Neuron (in vitro differentiated cells): ENCODE results near the gene BANF2.
A peak's percentile ranks its signal among the peaks of the same experiment; 100 is the strongest.

ENCODE experiments used
- H2AFZ ChIP-seq: one replicate; pipeline ENCODE4 v1.6.1; 2013; ENCODE audit warnings: low read depth, mild to moderate bottlenecking, inconsistent platforms, low read length, moderate library complexity
- H3K27me3 ChIP-seq: one replicate; pipeline ENCODE4 v1.6.1; 2013; ENCODE audit warnings: low read length; ENCODE audit not compliant: insufficient read depth
- H3K36me3 ChIP-seq: one replicate; pipeline ENCODE4 v1.6.1; 2013; ENCODE audit warnings: low read length; ENCODE audit not compliant: insufficient read depth
- H3K4me1 ChIP-seq: one replicate; pipeline ENCODE4 v1.6.1; 2013; ENCODE audit warnings: low read length; ENCODE audit not compliant: insufficient read depth
- H3K4me3 ChIP-seq: 2 replicates; pipeline ENCODE4 v1.5.1; 2013; ENCODE audit warnings: mild to moderate bottlenecking, low read length, moderate library complexity
- H3K9me3 ChIP-seq: one replicate; pipeline ENCODE4 v1.6.1; 2013; ENCODE audit warnings: low read length

BANF2 gene

GRCh38 chr20:17669306-17669931, 30.3 kb upstream of the BANF2 start:
- Histone ChIP-seq H3K36me3 (no peaks in the 10 kb centered on the region), H3K4me3 (no peak overlapping the region), H3K27me3 (no peaks in the 10 kb centered on the region), H3K4me1 (no peaks in the 10 kb centered on the region), H2AFZ (no peak overlapping the region), H3K9me3 (no peaks in the 10 kb centered on the region)

DNA sequence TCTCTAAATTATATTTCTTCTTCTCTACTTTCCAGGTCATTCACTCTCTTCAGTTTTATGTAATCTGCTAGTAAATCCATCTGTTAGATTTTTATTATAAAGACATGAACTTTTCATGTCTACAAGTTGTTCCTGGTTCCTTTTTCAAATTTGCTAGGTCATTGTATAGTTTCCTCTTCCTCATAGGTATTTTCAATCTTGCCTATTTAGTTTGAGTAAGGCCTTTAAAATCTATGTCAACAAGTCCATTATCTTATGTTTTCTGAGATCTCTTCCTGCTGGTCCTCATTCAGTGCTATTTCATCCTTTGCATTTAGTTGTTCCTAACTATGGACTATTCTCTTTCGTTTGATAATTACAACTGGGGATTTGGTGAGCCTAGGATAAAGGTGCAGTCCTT, 28.8 kb upstream of the BANF2 start:
- no peaks in the 10 kb centered on the region for H3K9me3 ChIP-seq
- no peak overlapping the region for H3K4me3 ChIP-seq
- no peaks in the 10 kb centered on the region for H3K4me1 ChIP-seq
- H3K36me3 ChIP-seq, result no peaks in the 10 kb centered on the region
- no peaks in the 10 kb centered on the region for H3K27me3 ChIP-seq
- no peak overlapping the region for H2AFZ ChIP-seq

DNA sequence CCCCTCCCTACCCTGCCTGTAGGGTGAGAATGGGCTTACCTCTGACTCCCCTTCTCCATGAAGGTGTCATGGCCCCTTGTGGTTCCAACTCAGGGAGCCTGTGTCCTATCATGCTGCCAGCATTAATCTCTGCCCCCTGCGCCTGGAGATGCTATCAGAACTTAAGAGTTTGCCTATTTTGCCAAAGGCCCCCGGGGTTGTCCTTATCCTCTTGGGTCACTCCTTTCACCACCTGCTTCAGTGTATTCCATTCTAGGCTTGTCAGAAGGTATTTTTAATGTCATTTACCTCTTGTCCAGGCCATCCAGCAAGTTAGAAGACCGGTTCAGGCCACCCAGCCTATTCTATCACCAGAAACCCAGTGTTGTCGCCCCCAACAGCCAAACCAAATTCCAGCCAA, 28.2 kb upstream of the BANF2 start:
- Histone ChIP-seq H3K9me3 (no peaks in the 10 kb centered on the region), H2AFZ (no peak overlapping the region), H3K27me3 (no peaks in the 10 kb centered on the region), H3K4me3 (no peak overlapping the region), H3K4me1 (no peaks in the 10 kb centered on the region), H3K36me3 (no peaks in the 10 kb centered on the region)

GRCh38 chr20:17673084-17673483, 26.7 kb upstream of the BANF2 start:
- H3K27me3 ChIP-seq, result no peaks in the 10 kb centered on the region
- H3K4me3 ChIP-seq, result no peak overlapping the region
- no peaks in the 10 kb centered on the region for H3K36me3 ChIP-seq
- H3K4me1 ChIP-seq, result no peaks in the 10 kb centered on the region
- H2AFZ ChIP-seq, result no peak overlapping the region
- no peaks in the 10 kb centered on the region for H3K9me3 ChIP-seq

DNA sequence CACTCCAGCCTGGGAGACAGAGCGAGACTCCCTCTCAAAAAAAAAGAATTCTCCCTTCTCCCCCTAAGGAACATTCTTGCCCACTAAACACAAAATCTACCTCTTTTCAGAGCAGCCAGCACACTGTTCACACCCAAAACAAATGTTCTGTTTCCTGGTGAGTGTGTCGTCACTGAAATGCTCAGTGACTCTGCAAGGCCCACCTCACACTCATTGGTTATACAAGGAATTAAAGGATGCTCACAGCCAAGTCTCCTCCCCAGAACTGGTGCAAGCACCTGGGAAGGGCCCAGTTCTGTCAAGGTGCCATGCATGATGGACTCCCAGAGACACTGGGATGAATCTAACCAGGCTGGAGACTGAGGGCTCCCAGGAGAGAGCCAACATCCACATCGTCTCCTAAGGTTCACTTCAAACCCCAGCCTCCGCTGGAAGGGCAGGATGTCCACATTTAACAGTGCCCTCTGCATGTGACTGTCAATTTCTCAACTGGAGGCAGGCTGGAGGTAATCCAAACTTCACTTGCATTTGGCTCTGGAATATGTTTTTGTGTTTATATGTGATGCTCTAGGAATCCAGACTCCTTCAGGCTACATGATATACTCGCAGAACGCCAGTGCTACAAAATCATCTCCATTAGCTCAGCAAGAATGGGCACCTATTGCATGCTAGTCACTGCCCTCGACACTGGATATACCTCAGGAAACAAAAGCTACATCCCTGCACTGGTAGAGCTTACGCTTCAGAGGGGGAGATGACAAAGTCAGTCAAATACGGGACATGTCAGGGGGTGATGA, 24.8 kb upstream of the BANF2 start:
- H3K4me3 ChIP-seq, result no peak overlapping the region
- no peaks in the 10 kb centered on the region for H3K36me3 ChIP-seq
- no peaks in the 10 kb centered on the region for H3K27me3 ChIP-seq
- H3K4me1 ChIP-seq, result no peaks in the 10 kb centered on the region
- H2AFZ ChIP-seq, result no peak overlapping the region
- H3K9me3 ChIP-seq, result no peaks in the 10 kb centered on the region

DNA sequence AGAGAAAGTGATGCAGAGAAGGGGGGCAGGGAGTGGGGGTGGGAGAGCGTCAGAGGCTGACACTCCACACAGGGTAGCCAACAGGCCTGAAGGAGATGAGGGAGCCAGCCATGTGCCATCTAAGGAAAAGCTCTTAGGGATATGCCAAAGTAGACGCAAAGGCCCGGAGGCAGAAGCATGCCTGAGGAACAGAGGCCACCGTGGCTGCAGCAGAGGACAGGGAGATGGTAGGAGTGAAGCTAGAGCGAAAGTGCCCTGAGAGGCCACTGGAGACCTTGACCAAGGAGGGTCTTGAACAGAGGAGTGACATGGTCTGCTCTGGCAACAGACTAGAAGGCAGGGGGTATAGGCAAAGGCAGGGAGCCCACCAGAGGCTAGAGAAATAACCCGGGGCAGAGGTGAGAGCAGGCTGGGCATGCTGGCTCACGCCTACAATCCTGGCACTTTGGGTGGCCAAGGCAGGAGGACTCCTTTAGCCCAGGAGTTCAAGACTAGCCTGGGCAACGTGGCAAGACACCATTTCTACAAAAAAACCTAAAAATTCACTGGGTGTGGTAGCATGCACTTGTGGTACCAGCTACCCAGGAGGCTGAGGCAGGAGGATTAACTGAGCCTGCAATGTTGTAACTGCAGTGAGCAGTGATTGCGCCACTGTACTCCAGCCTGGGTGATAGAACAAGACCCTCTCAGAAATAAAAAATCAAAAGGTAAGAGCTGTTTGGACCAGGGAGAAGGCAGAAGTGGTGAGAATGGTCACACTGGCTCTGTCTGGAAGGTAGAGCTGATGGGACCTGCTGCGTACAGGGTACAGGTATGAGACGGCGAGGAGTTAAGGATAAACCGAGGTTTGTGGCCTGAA, 24.0 kb upstream of the BANF2 start:
- Histone ChIP-seq H3K36me3 (no peaks in the 10 kb centered on the region), H3K27me3 (no peaks in the 10 kb centered on the region), H3K4me1 (no peaks in the 10 kb centered on the region), H2AFZ (no peak overlapping the region), H3K4me3 (no peak overlapping the region), H3K9me3 (no peaks in the 10 kb centered on the region)

- no peaks in the 10 kb centered on the region for H3K36me3 ChIP-seq
- H3K4me3 ChIP-seq, result no peak overlapping the region
- no peaks in the 10 kb centered on the region for H3K27me3 ChIP-seq
- no peaks in the 10 kb centered on the region for H3K4me1 ChIP-seq
- no peaks in the 10 kb centered on the region for H3K9me3 ChIP-seq
- no peak overlapping the region for H2AFZ ChIP-seq
Measured at GRCh38 chr20:17676378-17676759, 23.4 kb upstream of the BANF2 start.

GRCh38 chr20:17676942-17677341, 22.8 kb upstream of the BANF2 start:
- no peak overlapping the region for H2AFZ ChIP-seq
- H3K36me3 ChIP-seq, result no peaks in the 10 kb centered on the region
- H3K9me3 ChIP-seq, result no peaks in the 10 kb centered on the region
- H3K4me3 ChIP-seq, result no peak overlapping the region
- no peaks in the 10 kb centered on the region for H3K4me1 ChIP-seq
- no peaks in the 10 kb centered on the region for H3K27me3 ChIP-seq

DNA sequence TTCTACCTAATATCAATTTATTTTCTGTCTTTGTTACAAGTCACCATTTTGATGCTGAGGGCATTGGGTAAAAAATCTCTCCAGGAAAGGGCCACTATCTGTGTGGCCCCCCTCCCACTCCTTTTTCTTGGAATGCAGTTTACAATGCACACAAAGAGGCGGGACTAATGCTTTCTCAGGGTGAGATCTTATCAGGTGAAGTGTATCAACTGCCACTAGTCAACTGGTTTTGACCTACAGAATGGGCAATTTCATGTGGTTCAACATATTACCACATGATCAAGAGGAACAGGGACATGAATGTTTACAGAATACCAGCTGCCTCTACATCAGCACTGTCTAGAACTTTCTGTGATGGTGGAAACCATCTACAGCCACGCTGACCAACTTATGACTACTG, 21.5 kb upstream of the BANF2 start:
- H3K9me3 ChIP-seq, result no peaks in the 10 kb centered on the region
- no peaks in the 10 kb centered on the region for H3K27me3 ChIP-seq
- no peak overlapping the region for H2AFZ ChIP-seq
- H3K36me3 ChIP-seq, result no peaks in the 10 kb centered on the region
- no peaks in the 10 kb centered on the region for H3K4me1 ChIP-seq
- H3K4me3 ChIP-seq, result no peak overlapping the region

DNA sequence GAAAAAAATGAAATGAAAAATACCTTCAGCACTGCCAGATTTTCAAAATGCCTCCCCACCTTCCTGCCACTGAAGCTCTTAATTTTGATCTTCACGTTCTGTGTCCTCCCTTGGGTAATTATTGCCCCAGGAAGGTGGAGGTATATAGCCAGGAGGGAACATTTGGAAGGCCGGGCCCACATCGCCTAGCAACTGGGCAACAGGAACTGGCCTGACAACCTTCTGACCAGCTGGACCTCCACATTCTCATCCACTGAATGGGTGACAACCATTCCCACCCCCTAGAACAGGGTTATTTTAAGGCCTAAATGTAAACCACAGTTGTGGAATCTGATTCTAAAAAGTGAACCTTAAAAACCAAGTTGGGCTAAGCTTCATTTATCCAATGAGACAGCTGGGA, 20.9 kb upstream of the BANF2 start:
- no peak overlapping the region for H3K4me3 ChIP-seq
- no peaks in the 10 kb centered on the region for H3K9me3 ChIP-seq
- no peak overlapping the region for H2AFZ ChIP-seq
- peaks cover 5% of the 10 kb centered on the region for H3K27me3 ChIP-seq
- no peaks in the 10 kb centered on the region for H3K4me1 ChIP-seq
- no peaks in the 10 kb centered on the region for H3K36me3 ChIP-seq

- H3K27me3 ChIP-seq, result peaks cover 13% of the 10 kb centered on the region
- no peaks in the 10 kb centered on the region for H3K36me3 ChIP-seq
- H3K9me3 ChIP-seq, result no peaks in the 10 kb centered on the region
- no peaks in the 10 kb centered on the region for H3K4me1 ChIP-seq
- H3K4me3 ChIP-seq, result peak overlapping the region; percentile 60
- no peak overlapping the region for H2AFZ ChIP-seq
Measured at GRCh38 chr20:17679941-17680835, 19.6 kb upstream of the BANF2 start.

- Histone ChIP-seq H3K36me3 (no peaks in the 10 kb centered on the region), H3K4me1 (no peaks in the 10 kb centered on the region), H3K4me3 (peak overlapping the region; percentile 60), H3K27me3 (peaks cover 15% of the 10 kb centered on the region), H3K9me3 (no peaks in the 10 kb centered on the region), H2AFZ (no peak overlapping the region)
Measured at GRCh38 chr20:17680836-17681725, 18.7 kb upstream of the BANF2 start.
